Dermis blood vessel endothelial cell (primary cell): ENCODE results near the gene ASTN2. TPM values are rescaled to one million over a fixed set of nuclear protein-coding genes. Genes with fewer than 3 reads are reported as not detected.

Experiments
- DNase-seq: peaks from one replicate; pipeline ENCODE4 v3.0.0; 2010
- total RNA-seq: library from RNA; depleted of rRNA; stranded (reverse); fragments of >200 nt; gene quantifications from 2 replicates; pipeline ENCODE4 v1.2.3, GENCODE V29; 2014

ASTN2 gene
- total RNA-seq, 1 donor from 2014 or later: 1.9 TPM

GRCh38 chr9:116589392-116590354 lies 825.2 kb downstream of the ASTN2 start:
- DNase-seq: peak; percentile 11

- no peak for DNase-seq
Observed at GRCh38 chr9:116587919-116588318, 826.9 kb downstream of the ASTN2 start.

GRCh38 chr9:116585896-116586295 lies 829.0 kb downstream of the ASTN2 start:
- no peak for DNase-seq

GRCh38 chr9:116585204-116585603 lies 829.7 kb downstream of the ASTN2 start:
- DNase-seq: no peak

- no peak for DNase-seq
Observed at GRCh38 chr9:116580853-116581252, 834.0 kb downstream of the ASTN2 start.

- DNase-seq: no peak
Observed at GRCh38 chr9:116576386-116576785, 838.5 kb downstream of the ASTN2 start.

GRCh38 chr9:116574027-116574679 lies 840.7 kb downstream of the ASTN2 start:
- DNase-seq: no peak

GRCh38 chr9:116572095-116572748 lies 842.6 kb downstream of the ASTN2 start:
- peak; percentile 60 for DNase-seq

- no peak for DNase-seq
Observed at GRCh38 chr9:116569111-116569510, 845.7 kb downstream of the ASTN2 start.

GRCh38 chr9:116566677-116567488 lies 848.0 kb downstream of the ASTN2 start:
- peak; percentile 40 for DNase-seq

- no peak for DNase-seq
Observed at GRCh38 chr9:116565986-116566385, 848.9 kb downstream of the ASTN2 start.

- no peak for DNase-seq
Observed at GRCh38 chr9:116564266-116564793, 850.5 kb downstream of the ASTN2 start.

- DNase-seq: no peak
Observed at GRCh38 chr9:116558818-116559540, 855.9 kb downstream of the ASTN2 start.

GRCh38 chr9:116558035-116558434 lies 856.8 kb downstream of the ASTN2 start:
- DNase-seq: no peak

- no peak for DNase-seq
Observed at GRCh38 chr9:116555556-116556155, 859.2 kb downstream of the ASTN2 start.

- no peak for DNase-seq
Observed at GRCh38 chr9:116555119-116555518, 859.7 kb downstream of the ASTN2 start.

GRCh38 chr9:116550696-116551436 lies 864.0 kb downstream of the ASTN2 start:
- DNase-seq: no peak

GRCh38 chr9:116549786-116550660 lies 864.8 kb downstream of the ASTN2 start:
- DNase-seq: no peak

- no peak for DNase-seq
Observed at GRCh38 chr9:116549061-116549664, 865.7 kb downstream of the ASTN2 start.
